DND-41 (cell line): ENCODE measurements around the gene CERS6.

ENCODE experiments used
- ATAC-seq: fragments of 200-7000 bp; cut with Tn5 transposase; 3 replicates; pipeline ENCODE4 v1.9.1; 2021; ENCODE audit warnings: low read depth; ENCODE audit not compliant: insufficient read depth
- DNase-seq: peaks from one replicate; pipeline ENCODE4 v3.0.0-alpha.2; 2020
- H2AFZ ChIP-seq: 2 replicates; pipeline ENCODE4 v1.6.0; 2012; ENCODE audit warnings: low read depth, low read length
- H3K27ac ChIP-seq: 2 replicates; pipeline ENCODE4 v1.5.1; 2012; ENCODE audit warnings: low read length, inconsistent platforms
- H3K27me3 ChIP-seq: fragments of 200-600 bp; sonication (generic); 2 replicates; pipeline ENCODE4 v1.6.0; 2012; ENCODE audit warnings: low read length, mild to moderate bottlenecking, inconsistent platforms; ENCODE audit not compliant: insufficient read depth, poor library complexity
- H3K36me3 ChIP-seq: 2 replicates; pipeline ENCODE4 v1.5.1; 2012; ENCODE audit warnings: low read length, inconsistent platforms; ENCODE audit not compliant: insufficient read depth
- H3K4me1 ChIP-seq: 2 replicates; pipeline ENCODE4 v1.5.1; 2012; ENCODE audit warnings: mild to moderate bottlenecking, low read length; ENCODE audit not compliant: insufficient read depth
- H3K4me2 ChIP-seq: 2 replicates; pipeline ENCODE4 v1.6.0; 2012; ENCODE audit warnings: mild to moderate bottlenecking, moderate library complexity, low read length, inconsistent platforms; ENCODE audit not compliant: insufficient read depth
- H3K4me3 ChIP-seq, 2 experiments: fragments of 200-600 bp in 1 of 2; shearing (Covaris generic) in 1 of 2; 2 replicates each; pipeline ENCODE4 v1.5.1; 2012 to 2016; ENCODE audit warnings: inconsistent platforms in 2 of 2, low read length in 2 of 2, mild to moderate bottlenecking in 2 of 2, low read depth in 1 of 2, moderate library complexity in 1 of 2
- H3K79me2 ChIP-seq: 2 replicates; pipeline ENCODE4 v1.6.0; 2012; ENCODE audit warnings: low read length, inconsistent platforms; ENCODE audit not compliant: insufficient read depth
- H3K9ac ChIP-seq: 2 replicates; pipeline ENCODE4 v1.6.0; 2012; ENCODE audit warnings: low read depth, mild to moderate bottlenecking, inconsistent platforms, low read length, moderate library complexity
- H3K9me3 ChIP-seq: 2 replicates; pipeline ENCODE4 v1.5.1; 2012; ENCODE audit warnings: low read length, moderate library complexity, mild to moderate bottlenecking, inconsistent platforms; ENCODE audit not compliant: insufficient read depth, severe bottlenecking
- H4K20me1 ChIP-seq: 2 replicates; pipeline ENCODE4 v1.6.0; 2012; ENCODE audit warnings: low read length; ENCODE audit not compliant: insufficient read depth
- CTCF ChIP-seq: IDR thresholded peaks from 2 replicates; pipeline ENCODE4 v1.5.1; 2012; ENCODE audit warnings: borderline replicate concordance, low read length, moderate library complexity, mild to moderate bottlenecking; ENCODE audit not compliant: poor library complexity, severe bottlenecking; ENCODE audit errors: extremely low read depth
- EZH2 ChIP-seq: IDR thresholded peaks from 3 replicates; pipeline ENCODE4 v1.6.1; 2012; ENCODE audit warnings: borderline replicate concordance, low read depth, mild to moderate bottlenecking, moderate library complexity, low read length, inconsistent platforms; ENCODE audit not compliant: severe bottlenecking

Gene CERS6

GRCh38 chr2:168742258-168742932 lies 286.3 kb downstream of the CERS6 start:
- ATAC-seq: no peak
- no peak overlapping the region for H2AFZ ChIP-seq
- no peak for TF ChIP-seq EZH2
- TF ChIP-seq CTCF: no peak
- H3K36me3 ChIP-seq: no peaks in the 10 kb centered on the region
- H3K4me1 ChIP-seq: no peaks in the 10 kb centered on the region
- H3K4me3 ChIP-seq: no peak overlapping the region
- DNase-seq: no peak
- H4K20me1 ChIP-seq: no peaks in the 10 kb centered on the region
- H3K9me3 ChIP-seq: no peaks in the 10 kb centered on the region
- H3K4me2 ChIP-seq: no peak overlapping the region
- no peaks in the 10 kb centered on the region for H3K79me2 ChIP-seq
- H3K27me3 ChIP-seq: no peaks in the 10 kb centered on the region
- H3K9ac ChIP-seq: no peak overlapping the region
- H3K27ac ChIP-seq: no peak overlapping the region

DNA sequence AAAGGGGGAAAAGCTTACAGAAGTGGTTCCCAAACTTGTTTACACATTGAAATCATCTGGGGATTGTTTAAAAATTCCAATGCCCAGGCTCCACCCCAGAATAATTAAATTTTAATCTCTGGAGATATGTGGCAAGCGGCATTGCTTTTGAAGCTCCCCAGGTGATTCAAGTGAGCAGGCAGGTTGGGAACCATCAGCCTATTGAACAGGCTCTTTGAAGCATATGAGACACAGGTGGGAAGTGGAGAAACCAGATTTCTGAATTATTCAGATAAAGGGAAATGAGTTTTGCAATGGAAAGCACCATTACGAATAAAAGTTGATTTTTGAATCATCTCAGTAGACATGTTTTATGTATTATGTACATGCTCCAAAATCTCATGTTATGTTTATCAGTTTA lies 288.8 kb downstream of the CERS6 start:
- no peak overlapping the region for H3K9ac ChIP-seq
- H3K9me3 ChIP-seq: no peaks in the 10 kb centered on the region
- H3K27me3 ChIP-seq: no peaks in the 10 kb centered on the region
- ATAC-seq (no peak), DNase-seq (no peak)
- no peak overlapping the region for H3K4me3 ChIP-seq
- no peak for TF ChIP-seq EZH2
- no peaks in the 10 kb centered on the region for H3K79me2 ChIP-seq
- no peak overlapping the region for H2AFZ ChIP-seq
- no peak overlapping the region for H3K27ac ChIP-seq
- no peaks in the 10 kb centered on the region for H3K36me3 ChIP-seq
- no peaks in the 10 kb centered on the region for H4K20me1 ChIP-seq
- H3K4me1 ChIP-seq: no peaks in the 10 kb centered on the region
- H3K4me2 ChIP-seq: no peak overlapping the region

DNA sequence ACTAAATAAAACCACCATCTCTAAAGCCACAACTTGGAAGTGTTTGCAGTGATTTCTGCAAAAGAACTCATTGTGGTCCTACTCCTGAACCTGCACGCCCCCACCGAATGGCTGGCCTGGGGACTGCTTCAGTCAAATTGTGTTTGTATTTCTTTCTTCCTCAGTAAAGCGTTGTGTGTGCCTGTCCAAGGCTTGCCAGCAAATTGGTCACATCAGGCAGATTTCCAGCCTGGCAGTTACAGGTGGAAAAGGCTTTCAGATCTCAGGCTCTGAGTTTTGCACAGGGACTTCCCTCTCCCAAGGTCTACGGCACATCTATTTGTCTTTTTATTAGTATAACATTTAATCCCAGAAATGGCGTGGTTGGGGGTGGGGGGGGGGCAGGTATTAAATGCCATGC lies 292.4 kb downstream of the CERS6 start:
- DNase-seq: no peak
- Histone ChIP-seq H3K79me2 (no peaks in the 10 kb centered on the region), H3K36me3 (no peaks in the 10 kb centered on the region), H3K4me3 (no peak overlapping the region), H3K4me1 (peaks cover 12% of the 10 kb centered on the region), H3K27ac (no peak overlapping the region), H2AFZ (no peak overlapping the region), H3K27me3 (no peaks in the 10 kb centered on the region), H3K4me2 (no peak overlapping the region), H4K20me1 (no peaks in the 10 kb centered on the region), H3K9ac (no peak overlapping the region), H3K9me3 (no peaks in the 10 kb centered on the region)
- TF ChIP-seq CTCF (no peak), EZH2 (no peak)
- ATAC-seq: no peak

GRCh38 chr2:168749297-168749696 lies 293.2 kb downstream of the CERS6 start:
- Histone ChIP-seq H4K20me1 (no peaks in the 10 kb centered on the region), H3K27ac (no peak overlapping the region), H3K4me2 (no peak overlapping the region), H3K27me3 (no peaks in the 10 kb centered on the region), H3K79me2 (no peaks in the 10 kb centered on the region), H3K9me3 (no peaks in the 10 kb centered on the region), H3K36me3 (no peaks in the 10 kb centered on the region), H3K4me3 (no peak overlapping the region), H3K4me1 (peaks cover 12% of the 10 kb centered on the region), H2AFZ (no peak overlapping the region), H3K9ac (no peak overlapping the region)
- no peak for TF ChIP-seq CTCF
- TF ChIP-seq EZH2: no peak
- DNase-seq: no peak
- no peak for ATAC-seq
